ENCODE measurements around the gene RAB27B. TPM values are rescaled to one million over a fixed set of nuclear protein-coding genes. Genes with fewer than 3 reads are reported as not detected.

RAB27B gene
- total and polyA plus RNA-seq, 10 donors: 0.26 to 6.6 (median 3.4) TPM

DNA sequence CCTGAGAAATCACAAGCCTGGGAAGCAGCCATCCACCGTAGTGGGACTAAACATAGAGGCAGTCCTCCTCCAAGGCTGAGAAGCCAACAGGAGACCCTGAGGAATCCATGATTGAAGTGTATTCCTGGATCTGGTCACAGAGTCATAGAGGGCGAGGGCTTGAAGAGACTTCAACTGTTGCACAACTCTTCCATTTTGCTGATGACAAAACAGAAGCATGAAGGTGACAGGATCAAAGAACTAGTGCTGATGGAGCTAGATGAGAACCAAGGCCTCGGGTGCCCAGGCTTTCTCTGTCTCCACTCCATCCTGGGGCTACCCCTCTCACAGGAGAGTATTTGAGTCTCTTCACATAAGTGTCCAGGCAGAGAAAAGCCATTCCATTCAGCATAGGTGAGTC, 30.1 kb upstream of the RAB27B start:
- Histone ChIP-seq H3K36me3 (no peaks in the 10 kb centered on the region), H3K9me3 (no peaks in the 10 kb centered on the region), H3K4me3 (no peak overlapping the region), H3K27ac (no peak overlapping the region), H3K4me1 (no peaks in the 10 kb centered on the region), H3K27me3 (replicated peaks in 1 of 7) (no peaks in the 10 kb centered on the region)
- 82 to 89% (median 86%) methylated on average over 3 of the region's 3 CpGs for WGBS, 5 donors
- TF ChIP-seq CTCF (IDR thresholded peaks at IDR 0.05 in 8 of 11, conservative IDR thresholded peaks at IDR 0.05 in 3 of 11): no peak
- intact Hi-C loops (cut with DNase I; ENCODE audit: low total_unique reads): no loop called here
- no peak for DNase-seq

DNA sequence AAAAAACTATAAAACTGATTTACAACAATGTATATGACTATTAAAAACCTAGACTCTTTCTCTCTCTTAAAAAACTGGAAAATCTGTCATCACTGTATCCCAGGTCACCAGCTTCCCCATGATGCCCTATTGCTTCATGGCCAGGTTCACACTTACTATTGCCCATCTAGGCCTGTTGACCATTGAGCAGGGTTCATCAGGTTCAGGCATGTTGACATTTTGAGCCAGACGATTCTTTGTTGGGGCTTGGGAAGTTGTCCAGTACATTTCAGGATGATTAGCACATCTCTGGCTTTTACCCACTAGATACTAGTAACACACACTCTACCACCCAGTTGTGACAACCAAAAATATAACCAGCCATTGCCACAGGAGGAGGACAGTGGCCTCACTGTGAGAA, 26.9 kb upstream of the RAB27B start:
- no peak overlapping the region for H3K27ac ChIP-seq
- DNase-seq: no peak
- no peak overlapping the region for H3K4me3 ChIP-seq
- no peaks in the 10 kb centered on the region for H3K27me3 ChIP-seq (replicated peaks in 1 of 7)
- TF ChIP-seq POLR2AphosphoS5 (IDR thresholded peaks at IDR 0.05) (no peak), CTCF (IDR thresholded peaks at IDR 0.05 in 8 of 11, conservative IDR thresholded peaks at IDR 0.05 in 3 of 11) (no peak), POLR2A (IDR thresholded peaks at IDR 0.05) (no peak)
- no peaks in the 10 kb centered on the region for H3K36me3 ChIP-seq
- peaks cover 0 to 14% (median 7%) of the 10 kb centered on the region in 6 donors for H3K4me1 ChIP-seq
- 64 to 91% (median 87%) methylated on average over 1 of the region's 1 CpG for WGBS, 5 donors
- no peaks in the 10 kb centered on the region for H3K9me3 ChIP-seq
- intact Hi-C loops (cut with DNase I; ENCODE audit: low total_unique reads): no loop called here

- intact Hi-C loops (cut with DNase I; ENCODE audit: low total_unique reads): no loop called here
- Histone ChIP-seq H3K36me3 (no peaks in the 10 kb centered on the region), H3K9me3 (no peaks in the 10 kb centered on the region), H3K27ac (no peak overlapping the region), H3K4me1 (peaks cover 0 to 19% (median 7%) of the 10 kb centered on the region in 6 donors), H3K27me3 (replicated peaks in 1 of 7) (no peaks in the 10 kb centered on the region), H3K4me3 (no peak overlapping the region)
- no peak for TF ChIP-seq POLR2A (IDR thresholded peaks at IDR 0.05)
- TF ChIP-seq POLR2AphosphoS5 (IDR thresholded peaks at IDR 0.05): no peak
- no peak for TF ChIP-seq CTCF (IDR thresholded peaks at IDR 0.05 in 8 of 11, conservative IDR thresholded peaks at IDR 0.05 in 3 of 11)
- no peak for DNase-seq
- WGBS, 5 donors: 71 to 89% (median 72%) methylated on average over 2 of the region's 2 CpGs
Observed at GRCh38 chr18:54802178-54802577, 26.1 kb upstream of the RAB27B start.

DNA sequence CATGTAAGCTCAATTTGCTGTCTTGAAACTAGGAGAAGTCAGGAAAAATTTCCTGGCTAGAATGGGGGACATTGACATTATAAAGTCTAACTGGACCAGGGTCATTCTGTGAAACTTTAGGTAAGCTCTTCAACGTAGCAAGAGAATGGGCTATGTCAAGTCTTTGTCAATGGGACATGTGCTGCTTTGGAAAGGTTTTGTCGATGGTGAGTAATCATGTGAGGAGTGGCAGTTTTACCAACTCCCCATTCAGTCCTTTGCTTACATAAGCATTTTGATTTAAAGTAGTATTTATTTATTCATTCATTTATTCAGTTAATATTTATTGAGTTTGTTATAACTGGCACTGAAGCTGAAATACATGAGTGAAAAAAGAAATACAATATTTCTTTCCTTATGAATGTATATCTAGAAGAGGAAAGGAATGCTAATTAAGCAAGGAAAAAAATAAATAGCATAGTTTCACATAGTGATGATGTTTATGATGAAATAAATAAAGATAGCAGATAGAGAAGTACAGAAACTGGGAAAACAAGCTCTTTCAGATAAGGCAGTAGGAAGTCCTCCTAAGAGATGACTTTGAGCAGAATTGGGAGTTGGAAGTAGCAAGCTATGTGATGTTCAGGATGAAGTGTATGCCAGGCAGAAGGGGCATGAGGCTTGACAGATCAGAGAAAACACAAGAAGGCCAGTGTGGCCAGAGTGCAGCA, 25.4 kb upstream of the RAB27B start:
- Histone ChIP-seq H3K36me3 (no peaks in the 10 kb centered on the region), H3K9me3 (no peaks in the 10 kb centered on the region), H3K27me3 (replicated peaks in 1 of 7) (no peaks in the 10 kb centered on the region), H3K4me3 (no peak overlapping the region), H3K27ac (no peak overlapping the region), H3K4me1 (peaks cover 0 to 19% (median 7%) of the 10 kb centered on the region in 6 donors)
- WGBS, 5 donors: 85 to 92% (median 89%) methylated on average over 2 of the region's 2 CpGs
- TF ChIP-seq CTCF (IDR thresholded peaks at IDR 0.05 in 8 of 11, conservative IDR thresholded peaks at IDR 0.05 in 3 of 11) (no peak), POLR2A (IDR thresholded peaks at IDR 0.05) (no peak), POLR2AphosphoS5 (IDR thresholded peaks at IDR 0.05) (no peak)
- DNase-seq: no peak
- intact Hi-C loops (cut with DNase I; ENCODE audit: low total_unique reads): no loop called here
